HepG2 (cell line): Measurements from ENCODE around the gene EPN2. TPM values are rescaled to one million over a fixed set of nuclear protein-coding genes. Genes with fewer than 3 reads are reported as not detected.
A peak's percentile ranks its signal among the peaks of the same experiment; 100 is the strongest.

Source experiments
- EP300 ChIP-seq, 3 experiments: sonication (generic) in 1 of 3; formaldehyde crosslinking in 1 of 3; IDR thresholded peaks; 2 replicates each; pipeline versions ENCODE4 v1.5.1 to v1.6.1; 2011 to 2020; ENCODE audit warnings: low read depth in 2 of 3, low read length in 2 of 3, borderline replicate concordance in 1 of 3, improper control_type of control experiment in 1 of 3, mild to moderate bottlenecking in 1 of 3, missing genetic modification reagents in 1 of 3, moderate library complexity in 1 of 3
- HES4 ChIP-seq: sonication (generic); formaldehyde crosslinking; IDR thresholded peaks from 2 replicates; pipeline ENCODE4 v1.9.0; 2021; ENCODE audit warnings: mild to moderate bottlenecking, missing genetic modification reagents, borderline replicate concordance
- IRF1 ChIP-seq: sonication (generic); formaldehyde crosslinking; IDR thresholded peaks from 2 replicates; pipeline ENCODE4 v1.4.0; 2020; ENCODE audit warnings: low read depth, mild to moderate bottlenecking, missing genetic modification reagents
- KDM2A ChIP-seq: sonication (generic); formaldehyde crosslinking; IDR thresholded peaks from 2 replicates; pipeline ENCODE4 v1.4.0; 2020; ENCODE audit warnings: low read depth, missing genetic modification reagents, borderline replicate concordance
- NCOR1 ChIP-seq: fragments of 200-600 bp; sonication (generic); IDR thresholded peaks from 2 replicates; pipeline ENCODE4 v1.7.0; 2017; ENCODE audit warnings: antibody characterized with exemption, low read length, borderline replicate concordance
- PAWR ChIP-seq: sonication (generic); formaldehyde crosslinking; IDR thresholded peaks from 2 replicates; pipeline ENCODE4 v1.4.0; 2020; ENCODE audit warnings: missing genetic modification reagents, mild to moderate bottlenecking, borderline replicate concordance
- PRMT3 ChIP-seq: sonication (generic); formaldehyde crosslinking; IDR thresholded peaks from 2 replicates; pipeline ENCODE4 v1.8.1; 2022; ENCODE audit warnings: low read depth, mild to moderate bottlenecking, moderate library complexity, missing genetic modification reagents, borderline replicate concordance
- RCOR2 ChIP-seq: IDR thresholded peaks from 2 replicates; pipeline ENCODE4 v1.6.1; 2016; ENCODE audit warnings: missing biosample characterization, missing genetic modification reagents
- SYNCRIP ChIP-seq: fragments of 200-400 bp; formaldehyde crosslinking; IDR thresholded peaks from 2 replicates; pipeline ENCODE4 v1.6.1; 2018; ENCODE audit warnings: mild to moderate bottlenecking, low read depth, low read length; ENCODE audit not compliant: insufficient read depth
- U2AF2 ChIP-seq: fragments of 200-400 bp; formaldehyde crosslinking; IDR thresholded peaks from 2 replicates; pipeline ENCODE4 v1.6.1; 2017; ENCODE audit warnings: low read depth, mild to moderate bottlenecking, low read length
- ZFP36L1 ChIP-seq: sonication (generic); formaldehyde crosslinking; IDR thresholded peaks from 2 replicates; pipeline ENCODE4 v1.8.0; 2022; ENCODE audit warnings: mild to moderate bottlenecking, missing genetic modification reagents, moderate library complexity
- ZFYVE20 ChIP-seq: sonication (generic); formaldehyde crosslinking; IDR thresholded peaks from 2 replicates; pipeline ENCODE4 v1.8.0; 2023; ENCODE audit warnings: low read depth, mild to moderate bottlenecking, moderate library complexity, missing genetic modification reagents, borderline replicate concordance
- ZNF329 ChIP-seq: sonication (generic); formaldehyde crosslinking; IDR thresholded peaks from 2 replicates; pipeline ENCODE4 v1.9.0; 2021; ENCODE audit warnings: low read depth, mild to moderate bottlenecking, missing genetic modification reagents
- polyA plus RNA-seq, 8 experiments: library from polyadenylated mRNA; depleted of rRNA in 3 of 8; stranded (reverse) in 7 of 8; unstranded in 1 of 8; fragments of >200 nt; fragmentation: Illumina TruSeq in 4 of 8; extraction: Trizol in 4 of 8; gene quantifications; 2 replicates each; pipeline versions ENCODE4 v1.2.1 to v1.2.3, GENCODE V29; 2011 to 2016; ENCODE audit warnings: low read depth in 4 of 8, missing spikeins in 1 of 8, mixed read lengths in 1 of 8; ENCODE audit not compliant: insufficient read depth in 1 of 8
- total RNA-seq, 5 experiments: library from RNA; depleted of rRNA; stranded (reverse); fragments of >200 nt; fragmentation: Illumina TruSeq; extraction: Trizol; gene quantifications; 2 replicates each; pipeline ENCODE4 v1.2.3, GENCODE V29; 2016; ENCODE audit warnings: low read depth in 1 of 5
- TF ChIP-seq, protein P1 (sequence below): sonication (generic); formaldehyde crosslinking; IDR thresholded peaks from 2 replicates; pipeline ENCODE4 v1.4.0; 2020; ENCODE audit warnings: mild to moderate bottlenecking, low read depth, missing genetic modification reagents
- TF ChIP-seq, protein P2 (sequence below): sonication (generic); formaldehyde crosslinking; IDR thresholded peaks from 2 replicates; pipeline ENCODE4 v1.8.0; 2022; ENCODE audit warnings: mild to moderate bottlenecking, missing genetic modification reagents, moderate library complexity
- TF ChIP-seq, protein P3 (sequence below): sonication (generic); formaldehyde crosslinking; IDR thresholded peaks from 2 replicates; pipeline ENCODE4 v1.4.0; 2020; ENCODE audit warnings: mild to moderate bottlenecking, missing genetic modification reagents, borderline replicate concordance
- TF ChIP-seq, protein P4 (sequence below): IDR thresholded peaks from 2 replicates; pipeline ENCODE4 v1.6.1; 2012; ENCODE audit warnings: low read depth, low read length, improper control_type of control experiment

Gene EPN2
- total and polyA plus RNA-seq, 2 of the 13 experiments (the other 11 are each of a cell fraction or from before 2014, with no cell fraction given), result 7.8 to 19.2 TPM

- TF ChIP-seq, protein P1, sequence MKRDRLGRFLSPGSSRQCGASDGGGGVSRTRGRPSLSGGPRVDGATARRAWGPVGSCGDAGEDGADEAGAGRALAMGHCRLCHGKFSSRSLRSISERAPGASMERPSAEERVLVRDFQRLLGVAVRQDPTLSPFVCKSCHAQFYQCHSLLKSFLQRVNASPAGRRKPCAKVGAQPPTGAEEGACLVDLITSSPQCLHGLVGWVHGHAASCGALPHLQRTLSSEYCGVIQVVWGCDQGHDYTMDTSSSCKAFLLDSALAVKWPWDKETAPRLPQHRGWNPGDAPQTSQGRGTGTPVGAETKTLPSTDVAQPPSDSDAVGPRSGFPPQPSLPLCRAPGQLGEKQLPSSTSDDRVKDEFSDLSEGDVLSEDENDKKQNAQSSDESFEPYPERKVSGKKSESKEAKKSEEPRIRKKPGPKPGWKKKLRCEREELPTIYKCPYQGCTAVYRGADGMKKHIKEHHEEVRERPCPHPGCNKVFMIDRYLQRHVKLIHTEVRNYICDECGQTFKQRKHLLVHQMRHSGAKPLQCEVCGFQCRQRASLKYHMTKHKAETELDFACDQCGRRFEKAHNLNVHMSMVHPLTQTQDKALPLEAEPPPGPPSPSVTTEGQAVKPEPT (CRISPR knock-in tag), result no peak
- TF ChIP-seq IRF1 (CRISPR knock-in tag) (no peak), U2AF2 (no peak), ZNF329 (CRISPR knock-in tag) (no peak), RCOR2 (CRISPR knock-in tag) (no peak), KDM2A (CRISPR knock-in tag) (peak; percentile 53; the same call in 1 of the 2 replicates), EP300 (IDR thresholded peaks at IDR 0.05; ENCODE audit: low read depth in 2 of 2, low read length in 2 of 2) (no peak), EP300 (CRISPR knock-in tag; IDR thresholded peaks at IDR 0.05; ENCODE audit: borderline replicate concordance) (no peak), NCOR1 (no peak), HES4 (CRISPR knock-in tag) (no peak), ZFYVE20 (CRISPR knock-in tag) (no peak), SYNCRIP (no peak), PAWR (CRISPR knock-in tag) (no peak), PRMT3 (peak; percentile 76; the same call in 1 of the 2 replicates), ZFP36L1 (CRISPR knock-in tag) (0 out of 2 replicates have a peak, but pooled peaks have one; percentile 50)
- TF ChIP-seq, protein P2, sequence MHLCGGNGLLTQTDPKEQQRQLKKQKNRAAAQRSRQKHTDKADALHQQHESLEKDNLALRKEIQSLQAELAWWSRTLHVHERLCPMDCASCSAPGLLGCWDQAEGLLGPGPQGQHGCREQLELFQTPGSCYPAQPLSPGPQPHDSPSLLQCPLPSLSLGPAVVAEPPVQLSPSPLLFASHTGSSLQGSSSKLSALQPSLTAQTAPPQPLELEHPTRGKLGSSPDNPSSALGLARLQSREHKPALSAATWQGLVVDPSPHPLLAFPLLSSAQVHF, result no peak
- TF ChIP-seq, protein P3, sequence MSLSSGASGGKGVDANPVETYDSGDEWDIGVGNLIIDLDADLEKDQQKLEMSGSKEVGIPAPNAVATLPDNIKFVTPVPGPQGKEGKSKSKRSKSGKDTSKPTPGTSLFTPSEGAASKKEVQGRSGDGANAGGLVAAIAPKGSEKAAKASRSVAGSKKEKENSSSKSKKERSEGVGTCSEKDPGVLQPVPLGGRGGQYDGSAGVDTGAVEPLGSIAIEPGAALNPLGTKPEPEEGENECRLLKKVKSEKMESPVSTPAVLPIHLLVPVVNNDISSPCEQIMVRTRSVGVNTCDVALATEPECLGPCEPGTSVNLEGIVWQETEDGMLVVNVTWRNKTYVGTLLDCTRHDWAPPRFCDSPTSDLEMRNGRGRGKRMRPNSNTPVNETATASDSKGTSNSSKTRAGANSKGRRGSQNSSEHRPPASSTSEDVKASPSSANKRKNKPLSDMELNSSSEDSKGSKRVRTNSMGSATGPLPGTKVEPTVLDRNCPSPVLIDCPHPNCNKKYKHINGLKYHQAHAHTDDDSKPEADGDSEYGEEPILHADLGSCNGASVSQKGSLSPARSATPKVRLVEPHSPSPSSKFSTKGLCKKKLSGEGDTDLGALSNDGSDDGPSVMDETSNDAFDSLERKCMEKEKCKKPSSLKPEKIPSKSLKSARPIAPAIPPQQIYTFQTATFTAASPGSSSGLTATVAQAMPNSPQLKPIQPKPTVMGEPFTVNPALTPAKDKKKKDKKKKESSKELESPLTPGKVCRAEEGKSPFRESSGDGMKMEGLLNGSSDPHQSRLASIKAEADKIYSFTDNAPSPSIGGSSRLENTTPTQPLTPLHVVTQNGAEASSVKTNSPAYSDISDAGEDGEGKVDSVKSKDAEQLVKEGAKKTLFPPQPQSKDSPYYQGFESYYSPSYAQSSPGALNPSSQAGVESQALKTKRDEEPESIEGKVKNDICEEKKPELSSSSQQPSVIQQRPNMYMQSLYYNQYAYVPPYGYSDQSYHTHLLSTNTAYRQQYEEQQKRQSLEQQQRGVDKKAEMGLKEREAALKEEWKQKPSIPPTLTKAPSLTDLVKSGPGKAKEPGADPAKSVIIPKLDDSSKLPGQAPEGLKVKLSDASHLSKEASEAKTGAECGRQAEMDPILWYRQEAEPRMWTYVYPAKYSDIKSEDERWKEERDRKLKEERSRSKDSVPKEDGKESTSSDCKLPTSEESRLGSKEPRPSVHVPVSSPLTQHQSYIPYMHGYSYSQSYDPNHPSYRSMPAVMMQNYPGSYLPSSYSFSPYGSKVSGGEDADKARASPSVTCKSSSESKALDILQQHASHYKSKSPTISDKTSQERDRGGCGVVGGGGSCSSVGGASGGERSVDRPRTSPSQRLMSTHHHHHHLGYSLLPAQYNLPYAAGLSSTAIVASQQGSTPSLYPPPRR, result no peak
- TF ChIP-seq, protein P4, sequence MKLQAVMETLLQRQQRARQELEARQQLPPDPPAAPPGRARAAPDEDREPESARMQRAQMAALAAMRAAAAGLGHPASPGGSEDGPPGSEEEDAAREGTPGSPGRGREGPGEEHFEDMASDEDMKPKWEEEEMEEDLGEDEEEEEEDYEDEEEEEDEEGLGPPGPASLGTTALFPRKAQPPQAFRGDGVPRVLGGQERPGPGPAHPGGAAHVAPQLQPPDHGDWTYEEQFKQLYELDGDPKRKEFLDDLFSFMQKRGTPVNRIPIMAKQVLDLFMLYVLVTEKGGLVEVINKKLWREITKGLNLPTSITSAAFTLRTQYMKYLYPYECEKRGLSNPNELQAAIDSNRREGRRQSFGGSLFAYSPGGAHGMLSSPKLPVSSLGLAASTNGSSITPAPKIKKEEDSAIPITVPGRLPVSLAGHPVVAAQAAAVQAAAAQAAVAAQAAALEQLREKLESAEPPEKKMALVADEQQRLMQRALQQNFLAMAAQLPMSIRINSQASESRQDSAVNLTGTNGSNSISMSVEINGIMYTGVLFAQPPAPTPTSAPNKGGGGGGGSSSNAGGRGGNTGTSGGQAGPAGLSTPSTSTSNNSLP, result no peak
These were observed 100.0 kb downstream of the EPN2 start (continued) for GRCh38 chr17:19336938-19337711.
